Non-pigmented ciliary epithelial cell (primary cell): Measurements from ENCODE around the gene ZNF614.
"Not testable (repeated sequence)": the region's sequence is repeated elsewhere in the genome, so short reads cannot be mapped to it uniquely, and the experiment has no call there.

Experiments
- DNase-seq: peaks from one replicate; pipeline ENCODE4 v3.0.0-alpha.2; 2010; ENCODE audit warnings: low read depth

The ZNF614 gene

GRCh38 chr19:52028027-52028779 lies at the start of gene ZNF614:
ZNF614 (minus strand) TSS chr19:52028379; CDS start chr19:52025745, 2,634 bp downstream.
- DNase-seq: peak; percentile 44

- peak; percentile 76 for DNase-seq
These were observed 42.3 kb upstream of the ZNF614 start for GRCh38 chr19:52070496-52070895.

- no peak for DNase-seq
These were observed 41.5 kb upstream of the ZNF614 start for GRCh38 chr19:52069653-52070052.

- DNase-seq: no peak
These were observed 38.2 kb upstream of the ZNF614 start for GRCh38 chr19:52066258-52066863.

GRCh38 chr19:52065399-52065798 lies 37.2 kb upstream of the ZNF614 start:
- no peak for DNase-seq

- not testable (repeated sequence) for DNase-seq
These were observed 28.3 kb upstream of the ZNF614 start for GRCh38 chr19:52056480-52056879.

GRCh38 chr19:52051736-52052135 lies 23.6 kb upstream of the ZNF614 start:
- DNase-seq: not testable (repeated sequence)

- peak; percentile 60 for DNase-seq
These were observed 20.6 kb upstream of the ZNF614 start, which contains the start of gene ZNF432 for GRCh38 chr19:52048555-52049501. ZNF432 (minus strand) TSS chr19:52048838; CDS start chr19:52046868, 1,970 bp downstream.

- DNase-seq: no peak
These were observed 11.0 kb upstream of the ZNF614 start for GRCh38 chr19:52039169-52039568.

- DNase-seq: no peak
These were observed 6.0 kb upstream of the ZNF614 start for GRCh38 chr19:52034051-52034728.

- no peak for DNase-seq
These were observed 573 bp upstream of the ZNF614 start for GRCh38 chr19:52028780-52029123.

- not testable (repeated sequence) for DNase-seq
These were observed 1.8 kb downstream of the ZNF614 start for GRCh38 chr19:52026255-52026990.

GRCh38 chr19:52024478-52024877 lies 3.7 kb downstream of the ZNF614 start:
- not testable (repeated sequence) for DNase-seq

GRCh38 chr19:52022193-52022592 lies 6.0 kb downstream of the ZNF614 start:
- DNase-seq: no peak

GRCh38 chr19:52020506-52020905 lies 7.7 kb downstream of the ZNF614 start:
- DNase-seq: no peak

- DNase-seq: no peak
These were observed 17.5 kb downstream of the ZNF614 start for GRCh38 chr19:52010674-52011073.

- peak; percentile 37 for DNase-seq
These were observed 20.2 kb downstream of the ZNF614 start, which contains the start of gene ZNF615 for GRCh38 chr19:52007806-52008557. ZNF615 (minus strand) TSS chr19:52008211; CDS start chr19:52003711, 4,500 bp downstream.

GRCh38 chr19:52007451-52007805 lies 20.8 kb downstream of the ZNF614 start:
- DNase-seq: no peak

GRCh38 chr19:51994048-51994644 lies 34.0 kb downstream of the ZNF614 start:
- DNase-seq: no peak

GRCh38 chr19:51993422-51993821 lies 34.8 kb downstream of the ZNF614 start:
- DNase-seq: no peak
